ENCODE results near the gene B3GNT8. TPM values are rescaled to one million over a fixed set of nuclear protein-coding genes. Genes with fewer than 3 reads are reported as not detected.

B3GNT8 gene
- total and polyA plus RNA-seq, 8 donors = 2.5 to 41.5 (median 7.0) TPM

- no peak for TF ChIP-seq CTCF (IDR thresholded peaks at IDR 0.05)
- no peaks in the 10 kb centered on the region for H3K27me3 ChIP-seq
- peak overlapping the region; percentile 49 to 71 for H3K4me3 ChIP-seq
- peak; percentile 14 for ATAC-seq
- H3K9me3 ChIP-seq = no peaks in the 10 kb centered on the region
- H3K4me1 ChIP-seq = peaks cover 14 to 83% of the 10 kb centered on the region in 2 donors
- intact Hi-C loops (cut with DNase I) = no loop called here
- peaks cover 0 to 61% of the 10 kb centered on the region in 2 donors for H3K36me3 ChIP-seq
- H3K27ac ChIP-seq = peak overlapping the region; percentile 75 to 90
- DNase-seq = peak in 1 of 4 donors; percentile 10
Observed at GRCh38 chr19:41426116-41426841, 895 bp downstream of the B3GNT8 start.

- no peak for DNase-seq
- Histone ChIP-seq H3K4me1 (peaks cover 14 to 86% of the 10 kb centered on the region in 2 donors), H3K4me3 (peak overlapping the region; percentile 49 to 71), H3K36me3 (peaks cover 0 to 61% of the 10 kb centered on the region in 2 donors), H3K27me3 (no peaks in the 10 kb centered on the region), H3K9me3 (no peaks in the 10 kb centered on the region), H3K27ac (peak overlapping the region; percentile 75 to 90)
- peak; percentile 16 for ATAC-seq
- intact Hi-C loops (cut with DNase I) = no loop called here
- TF ChIP-seq CTCF (IDR thresholded peaks at IDR 0.05) = no peak
Observed at GRCh38 chr19:41425174-41426115, 1.7 kb downstream of the B3GNT8 start.

GRCh38 chr19:41424335-41425173 is 2.6 kb downstream of the B3GNT8 start:
- Histone ChIP-seq H3K4me3 (peak overlapping the region in 1 of 2 donors; percentile 71), H3K9me3 (no peaks in the 10 kb centered on the region), H3K36me3 (peaks cover 0 to 64% of the 10 kb centered on the region in 2 donors), H3K27me3 (no peaks in the 10 kb centered on the region), H3K27ac (peak overlapping the region; percentile 75 to 90), H3K4me1 (peaks cover 14 to 95% of the 10 kb centered on the region in 2 donors)
- DNase-seq = no peak
- peak; percentile 3 for ATAC-seq
- intact Hi-C loops (cut with DNase I) = no loop called here
- no peak for TF ChIP-seq CTCF (IDR thresholded peaks at IDR 0.05)

GRCh38 chr19:41422955-41423354 is 4.2 kb downstream of the B3GNT8 start:
- H3K9me3 ChIP-seq = no peaks in the 10 kb centered on the region
- no peak overlapping the region for H3K4me3 ChIP-seq
- ATAC-seq = no peak
- no peak overlapping the region for H3K27ac ChIP-seq
- no peak for DNase-seq
- peaks cover 0 to 73% of the 10 kb centered on the region in 2 donors for H3K36me3 ChIP-seq
- intact Hi-C loops (cut with DNase I) = no loop called here
- H3K27me3 ChIP-seq = no peaks in the 10 kb centered on the region
- no peak for TF ChIP-seq CTCF (IDR thresholded peaks at IDR 0.05)
- peaks cover 6 to 92% of the 10 kb centered on the region in 2 donors for H3K4me1 ChIP-seq

All from left lung (tissue), 10 donors.